Measurements from ENCODE around the gene EHMT2.
"Not testable (repeated sequence)": the region's sequence is repeated elsewhere in the genome, so short reads cannot be mapped to it uniquely, and the experiment has no call there.

The EHMT2 gene

DNA sequence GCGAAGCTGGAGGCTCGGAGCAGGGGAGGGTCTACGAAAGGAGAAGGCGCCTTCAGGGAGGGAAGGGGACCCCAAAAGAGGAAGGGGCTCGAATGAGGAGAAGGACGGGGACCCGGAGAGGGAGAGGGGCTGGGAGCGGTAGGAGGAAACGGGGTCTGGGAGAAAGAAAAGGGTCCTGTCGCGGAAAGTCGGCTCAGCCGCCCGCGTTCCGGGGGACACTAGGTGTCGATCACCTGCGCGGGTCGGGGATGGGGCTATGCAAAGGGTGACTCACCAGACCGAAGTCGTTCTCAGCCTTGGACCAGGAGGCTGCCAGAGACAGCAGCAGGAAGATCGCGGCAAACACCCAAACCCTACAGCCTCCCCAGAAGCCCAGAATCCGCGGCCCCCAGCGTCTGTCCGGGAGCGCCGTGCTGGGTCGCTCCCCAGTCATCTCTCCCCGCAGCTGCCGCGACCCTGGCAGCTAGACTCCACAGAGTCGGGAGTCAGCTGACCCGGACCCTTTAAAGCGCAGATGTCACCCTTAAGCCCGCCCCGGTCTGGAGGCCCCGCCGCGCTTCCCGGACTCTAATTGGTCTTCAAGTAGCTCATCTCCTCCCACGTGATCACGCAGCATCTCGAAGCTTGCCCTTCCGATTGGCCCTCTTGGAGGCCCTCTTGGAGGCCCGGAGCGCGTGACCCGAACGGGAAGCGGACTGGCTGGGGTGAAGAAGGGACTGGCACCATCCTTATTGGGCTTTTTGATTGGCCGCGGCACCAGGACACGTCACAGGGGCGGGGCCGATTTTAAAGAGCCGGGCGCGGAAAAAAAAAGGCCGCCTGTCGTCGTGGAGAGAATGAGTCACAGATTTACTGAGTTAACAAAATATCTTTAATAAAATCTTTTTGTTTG lies 34.9 kb downstream of the EHMT2 start, which contains the start of gene NEU1:
NEU1 (minus strand) TSS at position 478 of the 892 bp plus-strand sequence; CDS start at position 433, 45 bp downstream.
- H3K4me3 ChIP-seq: peak within 1 kb of the TSS; percentile 97
- peak; percentile 100 for DNase-seq (ENCODE audit: low spot score)
- TF ChIP-seq, protein P1, sequence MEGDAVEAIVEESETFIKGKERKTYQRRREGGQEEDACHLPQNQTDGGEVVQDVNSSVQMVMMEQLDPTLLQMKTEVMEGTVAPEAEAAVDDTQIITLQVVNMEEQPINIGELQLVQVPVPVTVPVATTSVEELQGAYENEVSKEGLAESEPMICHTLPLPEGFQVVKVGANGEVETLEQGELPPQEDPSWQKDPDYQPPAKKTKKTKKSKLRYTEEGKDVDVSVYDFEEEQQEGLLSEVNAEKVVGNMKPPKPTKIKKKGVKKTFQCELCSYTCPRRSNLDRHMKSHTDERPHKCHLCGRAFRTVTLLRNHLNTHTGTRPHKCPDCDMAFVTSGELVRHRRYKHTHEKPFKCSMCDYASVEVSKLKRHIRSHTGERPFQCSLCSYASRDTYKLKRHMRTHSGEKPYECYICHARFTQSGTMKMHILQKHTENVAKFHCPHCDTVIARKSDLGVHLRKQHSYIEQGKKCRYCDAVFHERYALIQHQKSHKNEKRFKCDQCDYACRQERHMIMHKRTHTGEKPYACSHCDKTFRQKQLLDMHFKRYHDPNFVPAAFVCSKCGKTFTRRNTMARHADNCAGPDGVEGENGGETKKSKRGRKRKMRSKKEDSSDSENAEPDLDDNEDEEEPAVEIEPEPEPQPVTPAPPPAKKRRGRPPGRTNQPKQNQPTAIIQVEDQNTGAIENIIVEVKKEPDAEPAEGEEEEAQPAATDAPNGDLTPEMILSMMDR (IDR thresholded peaks at IDR 0.05): no peak
- H3K27ac ChIP-seq: peak within 1 kb of the TSS; percentile 78 to 96

DNA sequence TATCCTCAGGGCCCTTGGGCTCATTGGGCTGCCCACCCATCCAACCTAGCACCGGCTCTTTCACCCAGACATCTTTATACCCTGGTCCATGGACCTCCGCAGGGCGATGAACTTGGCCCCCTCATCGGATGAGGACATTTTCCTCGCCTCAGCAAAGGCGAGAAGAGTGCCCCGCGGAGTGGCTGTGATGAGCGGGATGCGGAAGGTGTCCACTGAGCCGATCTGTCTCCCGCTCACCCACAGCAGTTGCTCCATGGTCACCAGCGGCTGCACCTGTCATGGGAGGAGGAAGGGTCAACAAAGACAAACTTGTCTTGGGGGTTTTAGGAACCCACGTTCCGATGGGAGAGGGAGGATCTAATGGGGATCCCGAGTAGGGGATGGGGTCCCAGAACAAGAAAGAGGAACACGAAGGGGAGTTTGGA lies 35.6 kb downstream of the EHMT2 start:
- peak overlapping the region in 1 of 2 donors; percentile 78 for H3K27ac ChIP-seq
- TF ChIP-seq, protein P1 (IDR thresholded peaks at IDR 0.05): no peak
- H3K4me3 ChIP-seq: peak overlapping the region; percentile 97
- no peak for DNase-seq (ENCODE audit: low spot score)

DNA sequence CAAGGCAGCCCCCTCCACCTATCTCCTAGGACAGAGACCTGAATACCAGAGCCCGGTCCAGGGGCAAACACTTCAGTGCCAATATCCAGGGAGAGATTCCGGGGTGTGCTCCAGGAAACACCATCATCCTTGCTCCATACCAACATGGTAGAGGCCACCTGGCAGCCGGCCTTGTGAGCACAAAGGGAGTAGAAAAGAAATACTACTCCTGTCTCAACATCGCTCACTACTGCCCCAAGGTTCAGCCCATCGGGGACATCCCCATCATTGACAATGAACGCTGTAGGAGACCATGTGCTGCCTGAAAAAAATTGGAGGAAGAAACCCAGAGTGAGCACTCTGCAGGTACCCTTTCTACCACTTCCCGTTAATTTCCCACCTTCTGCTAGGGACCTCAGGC lies 36.3 kb downstream of the EHMT2 start:
- DNase-seq (ENCODE audit: low spot score): no peak
- Histone ChIP-seq H3K4me3 (no peak overlapping the region), H3K27ac (no peak overlapping the region)
- TF ChIP-seq, protein P1 (IDR thresholded peaks at IDR 0.05): no peak

DNA sequence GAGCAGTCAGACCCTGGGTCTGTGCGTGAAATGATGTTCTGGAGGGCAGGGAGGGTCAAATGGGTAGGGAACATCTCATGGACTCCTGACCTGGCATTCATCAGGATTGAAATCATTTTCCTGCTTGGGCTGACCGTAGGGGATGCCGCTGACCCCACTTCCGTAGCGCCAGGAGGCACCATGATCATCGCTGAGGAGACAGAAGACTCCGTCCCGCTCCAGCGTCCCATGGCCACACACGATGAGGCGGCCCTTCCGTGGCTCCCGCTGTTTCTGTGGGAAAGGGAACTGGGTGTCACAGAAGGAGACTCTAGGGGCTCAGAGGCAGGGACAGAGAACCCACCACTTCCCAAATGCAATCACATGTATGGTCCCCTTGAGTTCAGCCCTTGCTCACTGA lies 37.1 kb downstream of the EHMT2 start:
- Histone ChIP-seq H3K27ac (no peak overlapping the region), H3K4me3 (no peak overlapping the region)
- DNase-seq (ENCODE audit: low spot score): no peak
- TF ChIP-seq, protein P1 (IDR thresholded peaks at IDR 0.05): no peak

DNA sequence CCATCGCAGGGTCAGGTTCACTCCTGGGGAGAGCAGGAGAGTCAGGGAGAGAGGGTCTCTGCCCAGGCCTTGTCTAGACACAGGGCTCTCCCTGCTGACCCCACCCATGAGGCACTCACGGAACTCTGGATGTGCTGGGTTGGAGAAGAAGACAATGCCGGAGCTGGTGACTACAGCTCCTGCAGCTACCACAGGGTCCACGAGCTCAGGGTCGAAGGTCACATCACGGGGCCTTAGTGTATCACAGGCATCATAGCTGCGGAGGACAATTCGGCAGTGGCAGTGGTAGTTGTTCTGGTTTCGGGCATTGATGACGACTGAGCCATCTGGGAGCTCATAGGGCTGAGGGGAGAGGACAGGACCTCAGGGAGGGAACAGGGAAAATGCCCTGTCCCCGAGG lies 37.6 kb downstream of the EHMT2 start:
- no peak overlapping the region for H3K27ac ChIP-seq
- TF ChIP-seq, protein P1 (IDR thresholded peaks at IDR 0.05): no peak
- H3K4me3 ChIP-seq: no peak overlapping the region
- no peak for DNase-seq (ENCODE audit: low spot score)

DNA sequence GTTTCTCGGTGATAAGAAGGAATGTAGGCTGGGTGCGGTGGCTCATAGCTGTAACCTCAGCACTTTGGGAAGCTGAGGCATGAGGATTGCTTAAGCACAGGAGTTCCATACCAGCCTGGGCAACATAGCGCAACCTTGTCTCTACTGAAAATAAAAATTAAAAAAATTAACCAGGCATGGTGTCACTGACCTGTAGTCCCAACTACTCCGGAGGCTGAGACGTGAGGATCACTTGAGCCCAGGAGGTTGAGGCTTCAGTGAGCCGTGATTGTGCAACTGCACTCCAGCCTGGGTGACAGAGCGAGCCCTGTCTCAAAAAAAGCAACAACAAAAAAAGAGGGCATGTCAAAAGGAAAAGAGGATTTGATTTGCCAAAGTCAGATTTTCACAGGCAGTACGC lies 38.8 kb downstream of the EHMT2 start:
- TF ChIP-seq, protein P1 (IDR thresholded peaks at IDR 0.05): no peak
- Histone ChIP-seq H3K27ac (no peak overlapping the region), H3K4me3 (no peak overlapping the region)
- DNase-seq (ENCODE audit: low spot score): no peak

DNA sequence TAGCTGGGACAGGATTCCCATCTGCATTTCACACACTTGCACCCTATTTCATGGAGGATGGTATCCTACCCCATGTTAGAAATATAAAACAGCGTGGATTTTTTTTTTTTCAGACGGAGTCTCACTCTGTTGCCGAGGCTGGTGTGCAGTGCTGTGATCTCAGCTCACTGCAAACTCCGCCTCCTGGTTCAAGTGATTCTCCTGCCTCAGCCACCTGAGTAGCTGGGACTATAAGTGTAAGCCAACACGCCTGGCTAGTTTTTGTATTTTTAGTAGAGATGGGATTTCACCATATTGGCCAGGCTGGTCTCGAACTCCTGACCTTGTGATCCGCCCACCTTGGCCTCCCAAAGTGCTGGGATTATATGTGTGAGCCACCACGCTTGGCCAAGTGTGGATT lies 39.7 kb downstream of the EHMT2 start:
- H3K4me3 ChIP-seq; DNase-seq (ENCODE audit: low spot score); H3K27ac ChIP-seq: not testable (repeated sequence)

DNA sequence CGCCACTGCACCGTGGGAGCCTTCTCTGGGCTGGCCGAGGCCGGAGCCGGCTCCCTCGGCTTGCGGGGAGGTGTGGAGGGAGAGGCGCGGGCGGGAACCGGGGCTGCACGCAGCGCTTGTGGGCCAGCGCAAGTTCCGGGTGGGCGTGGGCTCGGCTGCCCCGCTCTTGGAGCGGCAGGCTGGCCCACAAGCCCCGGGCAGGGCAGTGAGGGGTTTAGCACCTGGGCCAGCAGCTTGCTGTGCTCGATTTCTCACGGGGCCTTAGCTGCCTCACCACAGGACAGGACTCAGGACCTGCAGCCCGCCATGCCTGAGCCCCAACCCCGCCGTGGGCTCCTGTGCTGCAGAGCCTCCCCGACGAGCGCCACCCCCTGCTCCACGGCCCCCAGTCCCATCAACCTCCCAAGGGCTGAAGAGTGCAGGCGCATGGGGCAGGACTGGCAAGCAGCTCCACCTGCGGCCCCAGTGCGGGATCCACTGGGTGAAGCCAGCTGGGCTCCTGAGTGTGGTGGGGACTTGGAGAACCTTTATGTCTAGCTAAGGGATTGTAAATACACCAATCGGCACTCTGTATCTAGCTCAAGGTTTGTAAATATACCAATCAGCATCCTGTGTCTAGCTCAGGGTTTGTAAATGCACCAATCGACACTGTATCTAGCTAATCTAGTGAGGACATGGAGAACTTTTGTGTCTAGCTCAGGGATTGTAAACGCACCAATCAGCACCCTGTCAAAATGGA lies 45.3 kb downstream of the EHMT2 start:
- not testable (repeated sequence) for H3K27ac ChIP-seq; DNase-seq (ENCODE audit: low spot score)

More for the DNA sequence above, 45.3 kb downstream of the EHMT2 start:
- H3K4me3 ChIP-seq: not testable (repeated sequence)
